ENCODE results near the gene VPS37D. TPM values are rescaled to one million over a fixed set of nuclear protein-coding genes. Genes with fewer than 3 reads are reported as not detected.

The VPS37D gene
- polyA plus RNA-seq, 1 of the 3 experiments (the other 2 are of a cell fraction), result 7.4 TPM

DNA sequence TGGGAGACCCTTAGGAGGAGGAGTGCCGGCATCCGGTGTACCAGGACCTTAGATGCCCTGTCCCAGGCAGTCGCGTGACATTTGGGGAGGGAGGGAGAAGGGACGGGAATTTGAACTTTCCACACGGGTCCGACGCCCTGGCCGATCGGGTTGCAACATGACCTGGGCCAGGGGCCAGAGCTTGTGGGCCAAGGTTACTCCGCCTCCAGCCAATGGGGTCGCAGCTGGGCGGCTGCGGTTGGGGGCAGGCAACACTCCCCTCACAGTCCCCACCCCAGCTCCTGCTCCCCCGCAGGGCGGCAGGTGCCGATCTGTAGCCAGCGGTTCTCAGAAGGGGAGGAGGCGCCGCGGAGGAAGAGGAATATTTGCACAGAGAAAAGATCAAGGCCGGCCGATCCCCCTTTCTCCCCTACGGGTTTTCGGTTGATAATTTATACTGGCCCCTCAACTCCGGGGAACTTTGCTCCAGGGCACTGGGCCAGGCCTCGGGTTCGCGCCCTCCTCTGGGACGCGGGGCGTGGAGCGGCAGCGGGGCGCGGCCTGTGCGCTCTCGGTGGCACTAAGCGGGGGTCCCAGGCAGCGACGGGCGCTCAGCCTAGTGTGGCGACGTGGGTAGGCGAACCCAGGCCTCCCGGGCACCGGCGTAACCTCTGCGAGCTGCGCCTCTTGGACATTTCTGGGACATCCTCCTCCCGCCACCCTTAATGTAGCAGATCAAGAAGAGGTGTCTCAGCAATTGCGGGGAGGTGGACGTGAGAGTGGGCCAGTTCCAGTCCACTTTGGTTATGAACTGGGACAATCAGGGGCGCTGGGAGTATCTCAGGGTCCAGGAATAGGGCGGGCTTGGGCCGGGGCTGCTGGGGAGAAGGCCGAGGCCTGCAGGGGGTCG, 44.5 kb upstream of the VPS37D start:
- TF ChIP-seq JUND (IDR thresholded peaks at IDR 0.05) (no peak), REST (IDR thresholded peaks at IDR 0.05; ENCODE audit: low read depth, low read length) (no peak), POLR2AphosphoS5 (IDR thresholded peaks at IDR 0.05; ENCODE audit: low read depth, low read length) (no peak), SIN3A (IDR thresholded peaks at IDR 0.05; ENCODE audit: borderline replicate concordance, low read depth, low read length) (no peak), YY1 (IDR thresholded peaks at IDR 0.05; ENCODE audit: low read depth) (no peak), TEAD4 (IDR thresholded peaks at IDR 0.05; ENCODE audit: borderline replicate concordance, insufficient read depth) (no peak), EZH2phosphoT487 (IDR thresholded peaks at IDR 0.05; ENCODE audit: borderline replicate concordance, low read depth) (no peak), GATA2 (CRISPR knock-in tag; IDR thresholded peaks at IDR 0.05) (no peak), TCF12 (IDR thresholded peaks at IDR 0.05) (no peak), CHD2 (IDR thresholded peaks at IDR 0.05; ENCODE audit: low read length, partially characterized antibody) (no peak), TAF1 (IDR thresholded peaks at IDR 0.05; ENCODE audit: borderline replicate concordance, low read depth, low read length) (no peak), RAD21 (IDR thresholded peaks at IDR 0.05; ENCODE audit: low read length) (no peak), EP300 (IDR thresholded peaks at IDR 0.05; ENCODE audit: borderline replicate concordance in 1 of 2, low read depth in 1 of 2, low read length in 1 of 2) (no peak), FOXM1 (IDR thresholded peaks at IDR 0.05; ENCODE audit: low read depth) (no peak), RCOR1 (IDR thresholded peaks at IDR 0.05; ENCODE audit: low read length) (no peak), SMC3 (IDR thresholded peaks at IDR 0.05; ENCODE audit: low read depth, low read length) (no peak), FOXJ3 (CRISPR knock-in tag; IDR thresholded peaks at IDR 0.05) (no peak), ELF1 (IDR thresholded peaks at IDR 0.05) (no peak)
- TF ChIP-seq, protein P1, sequence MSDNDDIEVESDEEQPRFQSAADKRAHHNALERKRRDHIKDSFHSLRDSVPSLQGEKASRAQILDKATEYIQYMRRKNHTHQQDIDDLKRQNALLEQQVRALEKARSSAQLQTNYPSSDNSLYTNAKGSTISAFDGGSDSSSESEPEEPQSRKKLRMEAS (IDR thresholded peaks at IDR 0.05; ENCODE audit: low read depth), result no peak
- TF ChIP-seq, protein P2, sequence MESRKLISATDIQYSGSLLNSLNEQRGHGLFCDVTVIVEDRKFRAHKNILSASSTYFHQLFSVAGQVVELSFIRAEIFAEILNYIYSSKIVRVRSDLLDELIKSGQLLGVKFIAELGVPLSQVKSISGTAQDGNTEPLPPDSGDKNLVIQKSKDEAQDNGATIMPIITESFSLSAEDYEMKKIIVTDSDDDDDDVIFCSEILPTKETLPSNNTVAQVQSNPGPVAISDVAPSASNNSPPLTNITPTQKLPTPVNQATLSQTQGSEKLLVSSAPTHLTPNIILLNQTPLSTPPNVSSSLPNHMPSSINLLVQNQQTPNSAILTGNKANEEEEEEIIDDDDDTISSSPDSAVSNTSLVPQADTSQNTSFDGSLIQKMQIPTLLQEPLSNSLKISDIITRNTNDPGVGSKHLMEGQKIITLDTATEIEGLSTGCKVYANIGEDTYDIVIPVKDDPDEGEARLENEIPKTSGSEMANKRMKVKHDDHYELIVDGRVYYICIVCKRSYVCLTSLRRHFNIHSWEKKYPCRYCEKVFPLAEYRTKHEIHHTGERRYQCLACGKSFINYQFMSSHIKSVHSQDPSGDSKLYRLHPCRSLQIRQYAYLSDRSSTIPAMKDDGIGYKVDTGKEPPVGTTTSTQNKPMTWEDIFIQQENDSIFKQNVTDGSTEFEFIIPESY (IDR thresholded peaks at IDR 0.05; ENCODE audit: borderline replicate concordance, low read depth), result no peak
- 92% methylated on average over 58 of the region's 58 CpGs for WGBS (ENCODE audit: low lambda C conversion rate)

More for the DNA sequence above, 44.5 kb upstream of the VPS37D start:
- H3K27me3 ChIP-seq (ENCODE audit: insufficient read depth), result peaks cover 41% of the 10 kb centered on the region
- H3K9ac ChIP-seq, result no peak overlapping the region
- H3F3A ChIP-seq (replicated peaks; ENCODE audit: insufficient read depth), result no peaks in the 10 kb centered on the region
- POLR2A ChIA-PET, result no interaction called here
- no peak overlapping the region for H3K4me3 ChIP-seq (ENCODE audit: low read depth in 2 of 2, low read length in 1 of 2)
- DNase-seq, result peak; percentile 62
- H4K20me1 ChIP-seq (ENCODE audit: insufficient read depth), result no peaks in the 10 kb centered on the region
- no peak overlapping the region for H3K27ac ChIP-seq (ENCODE audit: low read depth in 2 of 2, low read length in 1 of 2)
- H3K79me2 ChIP-seq (ENCODE audit: insufficient read depth), result no peaks in the 10 kb centered on the region
- CTCF ChIA-PET, result interaction anchor here (0.8 to 19.5 kb wide), 5 partner anchors 17 to 112 kb away, joined by 3 to 235 read pairs (median 9); partner anchors contain the start of gene VPS37D
- no peak overlapping the region for H2AFZ ChIP-seq (ENCODE audit: low read depth)
- no peak overlapping the region for H3K4me2 ChIP-seq
- no peaks in the 10 kb centered on the region for H3K9me2 ChIP-seq
- no peaks in the 10 kb centered on the region for H3K9me3 ChIP-seq
- no peaks in the 10 kb centered on the region for H3K36me3 ChIP-seq (replicated peaks in 1 of 2; ENCODE audit: control insufficient read depth in 1 of 2, insufficient read depth in 2 of 2, low read length in 1 of 2)
- no peaks in the 10 kb centered on the region; a peak in 1 of 4 replicates for H3K4me1 ChIP-seq (ENCODE audit: control insufficient read depth in 1 of 2, insufficient read depth in 2 of 2, low read depth in 1 of 2, low read length in 1 of 2)

Data from SK-N-SH (cell line).